GM13977 (cell line): ENCODE results near the gene PBX2.
"Not testable (repeated sequence)": the region's sequence is repeated elsewhere in the genome, so short reads cannot be mapped to it uniquely, and the experiment has no call there.

ENCODE experiments used
- DNase-seq: peaks from one replicate; pipeline ENCODE4 v3.0.0; 2012; ENCODE audit warnings: low spot score
- in situ Hi-C: fragments of 300-500 bp; cut with MboI; formaldehyde crosslinking; loops from one replicate; pipeline ENCODE4 v1.12.0; 2022; ENCODE audit warnings: low sequenced_read_pairs, low pct_unique_long_range_greater_than_20kb, mixed read lengths, inconsistent platforms; ENCODE audit not compliant: unreplicated experiment
- TF ChIP-seq, protein P1 (sequence below): IDR thresholded peaks from 2 replicates; pipeline ENCODE4 v1.5.1; 2012; ENCODE audit warnings: mild to moderate bottlenecking, control low read depth; ENCODE audit not compliant: insufficient read depth; ENCODE audit errors: extremely low read depth, missing control alignments

PBX2 gene

GRCh38 chr6:32214126-32214525, 24.1 kb upstream of the PBX2 start:
- in situ Hi-C loops: no loop called here
- no peak for DNase-seq
- TF ChIP-seq, protein P1, sequence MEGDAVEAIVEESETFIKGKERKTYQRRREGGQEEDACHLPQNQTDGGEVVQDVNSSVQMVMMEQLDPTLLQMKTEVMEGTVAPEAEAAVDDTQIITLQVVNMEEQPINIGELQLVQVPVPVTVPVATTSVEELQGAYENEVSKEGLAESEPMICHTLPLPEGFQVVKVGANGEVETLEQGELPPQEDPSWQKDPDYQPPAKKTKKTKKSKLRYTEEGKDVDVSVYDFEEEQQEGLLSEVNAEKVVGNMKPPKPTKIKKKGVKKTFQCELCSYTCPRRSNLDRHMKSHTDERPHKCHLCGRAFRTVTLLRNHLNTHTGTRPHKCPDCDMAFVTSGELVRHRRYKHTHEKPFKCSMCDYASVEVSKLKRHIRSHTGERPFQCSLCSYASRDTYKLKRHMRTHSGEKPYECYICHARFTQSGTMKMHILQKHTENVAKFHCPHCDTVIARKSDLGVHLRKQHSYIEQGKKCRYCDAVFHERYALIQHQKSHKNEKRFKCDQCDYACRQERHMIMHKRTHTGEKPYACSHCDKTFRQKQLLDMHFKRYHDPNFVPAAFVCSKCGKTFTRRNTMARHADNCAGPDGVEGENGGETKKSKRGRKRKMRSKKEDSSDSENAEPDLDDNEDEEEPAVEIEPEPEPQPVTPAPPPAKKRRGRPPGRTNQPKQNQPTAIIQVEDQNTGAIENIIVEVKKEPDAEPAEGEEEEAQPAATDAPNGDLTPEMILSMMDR: no peak

DNA sequence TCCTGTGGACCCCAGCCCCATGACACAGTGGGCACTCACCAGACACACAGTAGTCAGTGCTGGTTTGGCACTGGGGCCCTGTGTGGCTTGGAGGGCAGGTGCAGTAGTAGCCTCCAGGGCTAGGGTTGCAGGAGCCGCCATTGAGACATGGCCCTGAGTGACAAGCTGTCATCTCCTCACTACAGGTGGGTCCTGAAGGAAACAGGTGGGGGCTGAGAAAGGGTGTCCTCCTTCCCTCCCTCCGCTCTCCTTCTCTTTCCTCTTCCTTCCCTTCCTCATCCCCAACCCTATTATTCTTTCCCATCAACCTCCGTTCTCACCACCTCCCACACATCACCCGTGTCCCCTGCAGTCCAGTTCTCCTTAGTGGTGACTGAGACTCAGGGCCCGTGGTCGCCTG, 23.6 kb upstream of the PBX2 start:
- in situ Hi-C loops: no loop called here
- no peak for DNase-seq
- TF ChIP-seq, protein P1: no peak

DNA sequence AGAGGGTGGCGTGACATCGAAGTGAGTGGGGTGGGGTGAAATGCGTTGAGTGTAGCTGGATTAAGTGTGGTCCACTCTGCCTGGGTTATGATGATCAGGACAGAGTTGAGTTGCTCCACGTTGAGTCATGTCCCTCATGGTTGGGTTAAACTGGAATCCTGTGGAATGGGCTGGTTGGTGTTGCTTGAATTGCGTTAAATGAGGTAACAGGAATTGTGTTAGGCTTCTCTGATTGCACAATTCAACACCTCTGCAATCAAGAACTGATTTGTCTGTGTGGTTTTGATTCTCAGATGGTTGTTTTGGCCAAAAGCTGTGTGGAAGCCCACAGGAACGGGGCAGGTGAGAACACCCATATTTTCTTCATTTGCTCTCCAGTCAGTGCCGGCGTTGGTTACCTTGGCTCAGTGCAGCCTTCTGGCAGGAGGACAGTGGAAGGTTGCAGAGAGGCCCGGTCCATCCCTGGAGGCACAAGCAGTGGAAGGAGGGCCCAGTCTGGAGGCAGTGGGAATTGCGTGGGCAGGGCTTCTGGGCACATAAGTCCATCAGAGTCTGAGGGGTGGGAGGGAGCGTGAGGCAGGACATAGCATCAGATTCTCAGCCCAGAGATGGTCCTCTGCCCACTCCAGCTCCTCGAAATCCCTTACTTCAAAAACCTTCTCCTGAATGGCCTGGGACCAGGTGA, 22.2 kb upstream of the PBX2 start:
- DNase-seq: no peak
- in situ Hi-C loops: no loop called here
- TF ChIP-seq, protein P1: no peak

- DNase-seq, in situ Hi-C loops: not testable (repeated sequence)
Observed at GRCh38 chr6:32211432-32211831, 21.4 kb upstream of the PBX2 start.

DNA sequence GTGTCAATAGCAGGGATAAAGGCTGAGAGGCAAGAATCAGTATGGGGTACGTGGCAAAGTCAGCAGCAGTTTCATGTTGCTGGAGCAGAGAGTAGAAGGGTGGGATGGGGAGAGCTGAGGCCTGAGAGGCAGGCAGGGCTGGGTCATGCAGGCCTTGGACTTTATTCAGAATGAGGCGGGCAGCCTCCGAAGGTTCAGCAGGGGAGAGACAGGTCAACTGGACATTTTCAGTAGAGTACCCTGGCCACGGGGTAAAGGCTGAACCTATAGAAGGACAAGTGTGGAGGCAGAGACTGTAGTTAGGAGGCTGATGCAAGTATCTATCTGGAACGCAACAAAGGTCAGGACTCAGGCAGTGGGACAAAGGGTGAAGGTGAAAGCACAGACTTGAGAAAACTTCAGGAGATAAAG, 20.2 kb upstream of the PBX2 start:
- in situ Hi-C loops: no loop called here
- no peak for DNase-seq
- TF ChIP-seq, protein P1: no peak

DNA sequence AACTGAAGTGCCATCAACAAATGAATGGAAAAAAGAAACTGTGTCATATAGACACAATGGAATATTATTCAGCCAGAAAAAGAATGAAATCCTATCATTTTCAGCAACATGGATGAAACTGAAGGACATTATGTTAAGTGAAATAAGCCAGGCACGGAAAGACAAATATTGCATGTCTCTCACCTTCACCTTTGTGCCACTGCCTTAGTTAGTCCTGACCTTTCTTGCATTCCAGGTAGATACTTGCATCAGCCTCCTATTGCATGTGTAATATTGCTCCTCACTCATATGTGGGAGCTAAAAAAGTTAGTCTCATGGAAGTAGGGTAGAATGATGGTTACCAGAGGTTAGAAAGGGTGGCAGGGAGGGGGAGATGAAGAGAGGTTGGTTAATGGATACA, 19.0 kb upstream of the PBX2 start:
- in situ Hi-C loops: no loop called here
- DNase-seq: no peak
- TF ChIP-seq, protein P1: no peak

DNA sequence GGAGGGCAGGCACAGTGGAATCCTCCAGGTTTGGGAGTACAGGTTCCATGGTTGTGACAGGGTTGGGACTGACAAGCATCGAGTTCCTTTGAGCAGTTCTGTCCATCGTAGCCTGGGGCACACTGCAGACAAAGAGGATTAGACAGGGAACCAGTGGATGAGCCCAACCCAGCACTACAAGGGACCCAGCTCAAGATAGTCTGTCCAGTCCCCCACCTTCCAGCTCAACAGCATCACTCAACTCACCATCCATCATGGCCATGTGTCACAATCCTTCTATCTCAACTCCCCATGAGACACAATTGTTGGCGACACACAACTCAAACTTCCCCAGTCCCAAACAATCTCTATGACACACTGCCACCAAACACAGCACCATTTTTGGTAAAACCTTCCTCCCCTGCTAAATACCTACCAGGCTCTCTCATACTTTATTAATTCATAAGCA, 14.3 kb upstream of the PBX2 start:
- TF ChIP-seq, protein P1: no peak
- in situ Hi-C loops: no loop called here
- DNase-seq: no peak
